ENCODE results near the gene IGFL2. TPM values are rescaled to one million over a fixed set of nuclear protein-coding genes. Genes with fewer than 3 reads are reported as not detected.
A peak's percentile ranks its signal among the peaks of the same experiment; 100 is the strongest.

The IGFL2 gene
- polyA plus RNA-seq, 3 donors, result not detected

- no peak for TF ChIP-seq CTCF (IDR thresholded peaks at IDR 0.05)
- no peaks in the 10 kb centered on the region for H3K36me3 Mint-ChIP-seq
- H3K4me1 Mint-ChIP-seq, result peaks cover 25% of the 10 kb centered on the region
- H3K27ac ChIP-seq (ENCODE audit: low read depth in 1 of 2, low read length in 2 of 2), result no peak overlapping the region
- DNase-seq, result no peak
- no peaks in the 10 kb centered on the region for H3K9me3 Mint-ChIP-seq
- H3K4me3 Mint-ChIP-seq, result peak overlapping the region in 1 of 2 donors; percentile 22
- H3K79me2 ChIP-seq (ENCODE audit: insufficient read depth, low read length), result no peaks in the 10 kb centered on the region
- no peak overlapping the region for H3K9ac ChIP-seq (ENCODE audit: insufficient read depth, low read length, poor library complexity, severe bottlenecking)
- peaks cover 15 to 29% (median 18%) of the 10 kb centered on the region in 3 donors for H3K27me3 Mint-ChIP-seq (ENCODE audit: low read depth in 3 of 3)
- H3K4me1 ChIP-seq (ENCODE audit: control insufficient read depth in 1 of 2, insufficient read depth in 2 of 2, low read length in 2 of 2), result peaks cover 18 to 23% of the 10 kb centered on the region in 2 donors
- no peaks in the 10 kb centered on the region for H3K36me3 ChIP-seq (replicated peaks in 1 of 2; ENCODE audit: control insufficient read depth in 1 of 2, insufficient read depth in 2 of 2, low read length in 2 of 2)
- no CpG with 5 or more reads among the region's 3 CpGs for WGBS (ENCODE audit: insufficient coverage)
- no peaks in the 10 kb centered on the region for H4K20me1 ChIP-seq (ENCODE audit: insufficient read depth, low read length)
- no peak overlapping the region for H2AFZ ChIP-seq (ENCODE audit: insufficient read depth, low read depth, low read length, poor library complexity, severe bottlenecking)
- H3K4me3 ChIP-seq (replicated peaks in 1 of 3; ENCODE audit: low read depth in 2 of 3, low read length in 3 of 3), result no peak overlapping the region
- no peaks in the 10 kb centered on the region for H3K9me3 ChIP-seq (replicated peaks in 1 of 2; ENCODE audit: control insufficient read depth in 1 of 2, insufficient read depth in 1 of 2, low read length in 2 of 2)
- H3K4me2 ChIP-seq (replicated peaks; ENCODE audit: extremely low read depth, low read length, poor library complexity, severe bottlenecking), result peak overlapping the region; percentile 13
- intact Hi-C loops (cut with micrococcal nuclease), result no loop called here
- no peak overlapping the region for H3K27ac Mint-ChIP-seq
- H3K27me3 ChIP-seq (ENCODE audit: control insufficient read depth in 2 of 2, insufficient read depth in 2 of 2, low read length in 2 of 2), result peaks cover 0 to 5% of the 10 kb centered on the region in 2 donors
Measured at GRCh38 chr19:46209051-46209450, 61.0 kb downstream of the IGFL2 start.

GRCh38 chr19:46209472-46209871 is 61.4 kb downstream of the IGFL2 start:
- intact Hi-C loops (cut with micrococcal nuclease), result no loop called here
- Histone ChIP-seq H3K79me2 (ENCODE audit: insufficient read depth, low read length) (no peaks in the 10 kb centered on the region), H3K27me3 (ENCODE audit: control insufficient read depth in 2 of 2, insufficient read depth in 2 of 2, low read length in 2 of 2) (peaks cover 0 to 5% of the 10 kb centered on the region in 2 donors), H2AFZ (ENCODE audit: insufficient read depth, low read depth, low read length, poor library complexity, severe bottlenecking) (no peak overlapping the region), H3K4me2 (replicated peaks; ENCODE audit: extremely low read depth, low read length, poor library complexity, severe bottlenecking) (peak overlapping the region; percentile 13), H4K20me1 (ENCODE audit: insufficient read depth, low read length) (no peaks in the 10 kb centered on the region), H3K9ac (ENCODE audit: insufficient read depth, low read length, poor library complexity, severe bottlenecking) (no peak overlapping the region), H3K4me3 (replicated peaks in 1 of 3; ENCODE audit: low read depth in 2 of 3, low read length in 3 of 3) (peak overlapping the region in 1 of 3 experiments; percentile 4), H3K9me3 (replicated peaks in 1 of 2; ENCODE audit: control insufficient read depth in 1 of 2, insufficient read depth in 1 of 2, low read length in 2 of 2) (no peaks in the 10 kb centered on the region), H3K36me3 (replicated peaks in 1 of 2; ENCODE audit: control insufficient read depth in 1 of 2, insufficient read depth in 2 of 2, low read length in 2 of 2) (no peaks in the 10 kb centered on the region), H3K4me1 (ENCODE audit: control insufficient read depth in 1 of 2, insufficient read depth in 2 of 2, low read length in 2 of 2) (peaks cover 18 to 23% of the 10 kb centered on the region in 2 donors), H3K27ac (ENCODE audit: low read depth in 1 of 2, low read length in 2 of 2) (no peak overlapping the region)
- peaks cover 13 to 28% (median 19%) of the 10 kb centered on the region in 3 donors for H3K27me3 Mint-ChIP-seq (ENCODE audit: low read depth in 3 of 3)
- H3K36me3 Mint-ChIP-seq, result no peaks in the 10 kb centered on the region
- peak overlapping the region in 2 of 7 donors; percentile 41 to 47 for H3K27ac Mint-ChIP-seq
- H3K4me1 Mint-ChIP-seq, result peaks cover 25% of the 10 kb centered on the region
- no CpG with 5 or more reads among the region's 1 CpG for whole genome bisulfite sequencing (ENCODE audit: insufficient coverage)
- no peak for TF ChIP-seq CTCF (IDR thresholded peaks at IDR 0.05)
- H3K9me3 Mint-ChIP-seq, result no peaks in the 10 kb centered on the region
- DNase-seq, result no peak
- H3K4me3 Mint-ChIP-seq, result peak overlapping the region in 1 of 2 donors; percentile 22

Data from CD14-positive monocyte (primary cell).